ENCODE results near the gene RRP8.

The RRP8 gene

DNA sequence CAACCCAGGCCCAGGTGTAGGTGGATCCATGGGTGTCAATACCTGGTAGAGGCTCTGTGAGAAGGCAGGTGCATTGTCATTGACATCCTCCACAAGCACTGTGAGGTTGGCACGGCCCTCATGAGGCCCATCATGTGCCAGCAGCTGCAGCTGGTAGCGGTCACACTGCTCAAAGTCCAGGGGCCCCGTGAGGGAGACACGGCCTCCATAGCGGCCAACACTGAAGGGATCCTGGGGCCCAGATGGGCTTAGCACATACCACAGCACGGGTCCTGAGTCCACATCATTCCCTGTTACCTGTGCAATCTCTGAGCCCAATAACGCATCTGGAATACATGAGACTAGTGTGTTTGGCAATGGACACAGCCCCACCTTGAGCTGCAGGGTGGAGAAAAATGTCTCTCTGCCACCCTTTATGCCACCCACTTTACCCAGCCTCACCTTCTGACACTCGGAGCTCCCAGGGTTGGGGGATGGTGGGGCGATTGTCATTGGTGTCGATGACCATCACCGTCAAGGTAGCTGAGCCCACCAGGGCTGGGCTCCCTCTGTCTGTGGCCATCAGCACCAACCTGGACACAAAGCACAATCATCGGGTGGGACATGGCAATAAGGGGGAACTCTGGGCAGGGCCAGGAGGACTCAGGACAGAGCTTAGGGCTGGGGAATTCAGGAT, 21.9 kb upstream of the RRP8 start:
- Histone ChIP-seq H3K4me1 (ENCODE audit: control insufficient read depth in 1 of 2, insufficient read depth in 2 of 2, low read length in 2 of 2) (peaks cover 9 to 12% of the 10 kb centered on the region in 2 donors), H3K9me3 (ENCODE audit: control insufficient read depth in 1 of 2, low read length in 2 of 2) (no peaks in the 10 kb centered on the region), H3K9ac (ENCODE audit: low read depth in 1 of 2, low read length in 2 of 2) (no peak overlapping the region), H3K4me3 (ENCODE audit: low read depth in 1 of 2, low read length in 2 of 2) (no peak overlapping the region), H3K27ac (ENCODE audit: low read depth, low read length) (no peak overlapping the region), H3K36me3 (ENCODE audit: control insufficient read depth in 1 of 2, insufficient read depth in 2 of 2, low read length in 2 of 2) (peaks cover 11 to 38% of the 10 kb centered on the region in 2 donors), H3K27me3 (ENCODE audit: control insufficient read depth in 1 of 2, insufficient read depth in 2 of 2, low read length in 2 of 2) (no peaks in the 10 kb centered on the region)

DNA sequence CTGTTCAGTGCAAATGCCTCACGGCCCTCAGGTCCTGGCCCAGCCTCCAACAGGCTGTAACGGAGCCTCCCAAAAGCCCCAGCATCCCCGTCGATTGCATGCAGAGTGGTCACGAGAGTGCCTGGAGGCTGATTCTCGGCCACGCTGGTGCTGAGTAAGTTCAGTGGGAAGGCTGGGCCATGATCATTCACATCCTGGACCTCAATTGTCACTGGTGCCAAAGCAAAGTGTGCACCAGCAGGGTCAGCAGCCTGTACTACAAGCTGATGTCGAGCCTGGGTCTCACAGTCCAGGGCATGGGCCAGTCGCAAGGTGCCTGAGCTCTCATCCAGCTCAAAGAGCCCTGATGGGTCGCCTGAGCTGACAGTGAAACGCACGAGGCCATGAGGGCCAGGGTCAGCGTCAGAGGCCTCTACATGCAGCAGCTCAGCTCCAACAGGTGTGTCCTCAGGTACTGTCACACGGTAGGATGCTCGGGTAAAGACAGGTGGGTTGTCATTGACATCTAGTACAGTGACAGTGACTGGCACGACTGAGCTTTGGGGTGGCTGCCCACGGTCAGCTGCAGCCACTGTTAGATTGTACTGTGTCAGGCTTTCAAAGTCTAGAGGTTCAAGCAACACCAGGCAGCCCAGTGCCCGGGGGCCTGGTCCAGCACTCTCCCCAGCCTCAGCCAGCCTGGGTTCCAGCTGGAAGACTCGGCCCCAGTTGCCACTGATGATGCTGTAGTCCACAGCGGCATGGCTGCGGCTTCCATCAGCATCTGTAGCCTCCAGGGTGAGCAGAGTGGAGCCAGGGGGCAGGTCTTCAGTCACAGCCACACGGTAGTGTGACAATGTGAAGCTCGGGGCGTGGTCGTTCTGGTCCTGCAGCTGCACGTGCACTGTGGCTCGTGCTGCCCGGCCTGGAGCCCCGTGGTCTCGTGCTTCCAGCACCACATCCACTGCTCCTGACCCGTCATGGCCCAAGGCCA, 20.3 kb upstream of the RRP8 start:
- peaks cover 11 to 33% of the 10 kb centered on the region in 2 donors for H3K36me3 ChIP-seq (ENCODE audit: control insufficient read depth in 1 of 2, insufficient read depth in 2 of 2, low read length in 2 of 2)
- H3K4me1 ChIP-seq (ENCODE audit: control insufficient read depth in 1 of 2, insufficient read depth in 2 of 2, low read length in 2 of 2), result peaks cover 10 to 15% of the 10 kb centered on the region in 2 donors
- no peak overlapping the region for H3K27ac ChIP-seq (ENCODE audit: low read depth, low read length)
- no peak overlapping the region for H3K9ac ChIP-seq (ENCODE audit: low read depth in 1 of 2, low read length in 2 of 2)
- no peaks in the 10 kb centered on the region for H3K9me3 ChIP-seq (ENCODE audit: control insufficient read depth in 1 of 2, low read length in 2 of 2)
- no peaks in the 10 kb centered on the region for H3K27me3 ChIP-seq (ENCODE audit: control insufficient read depth in 1 of 2, insufficient read depth in 2 of 2, low read length in 2 of 2)
- no peak overlapping the region for H3K4me3 ChIP-seq (ENCODE audit: low read depth in 1 of 2, low read length in 2 of 2)

DNA sequence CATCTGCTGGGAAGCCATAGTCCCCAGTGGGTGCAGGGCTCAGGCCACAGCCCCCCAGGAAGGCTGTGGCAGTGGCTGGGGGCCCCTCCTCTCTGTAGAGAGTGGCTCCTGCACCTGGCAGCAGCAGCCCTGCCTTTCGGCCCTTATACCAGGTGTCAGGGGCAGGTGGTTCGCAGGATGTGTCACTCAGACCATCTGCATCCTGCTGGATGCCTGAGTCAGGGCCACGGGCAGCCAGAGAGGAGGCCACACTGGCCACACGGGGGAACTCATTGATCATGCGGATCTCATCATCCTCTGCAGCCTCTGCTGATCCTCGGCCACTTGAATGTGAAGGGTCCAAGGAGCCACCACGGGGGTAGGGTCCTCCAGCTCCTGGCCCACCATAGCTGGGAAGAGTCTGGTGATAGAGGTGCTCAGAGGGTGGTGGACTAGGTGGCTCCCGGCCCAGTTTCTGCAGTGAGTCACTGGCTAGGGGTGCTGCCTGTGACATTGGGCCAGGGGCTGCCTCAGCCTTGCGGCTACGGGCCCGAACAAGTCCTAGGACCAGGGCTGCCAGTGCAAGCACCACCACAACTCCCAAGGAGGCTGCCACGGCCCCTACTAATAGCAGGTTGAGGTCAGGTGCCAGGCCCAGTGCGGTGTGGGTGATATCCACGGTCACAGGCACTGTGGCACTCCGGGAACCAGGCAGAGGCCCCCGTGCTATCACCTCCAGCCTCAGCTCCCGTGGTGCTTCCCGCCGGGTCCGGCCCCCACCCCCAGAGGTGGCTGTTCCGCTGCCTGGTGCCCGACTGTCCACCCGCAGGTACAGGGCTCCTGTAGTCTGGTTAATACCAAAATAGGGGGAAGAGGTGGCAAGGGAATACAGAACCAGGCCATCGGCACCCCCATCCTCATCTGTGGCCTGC, 19.1 kb upstream of the RRP8 start:
- Histone ChIP-seq H3K27ac (ENCODE audit: low read depth, low read length) (no peak overlapping the region), H3K36me3 (ENCODE audit: control insufficient read depth in 1 of 2, insufficient read depth in 2 of 2, low read length in 2 of 2) (peaks cover 11 to 29% of the 10 kb centered on the region in 2 donors), H3K9me3 (ENCODE audit: control insufficient read depth in 1 of 2, low read length in 2 of 2) (no peaks in the 10 kb centered on the region), H3K27me3 (ENCODE audit: control insufficient read depth in 1 of 2, insufficient read depth in 2 of 2, low read length in 2 of 2) (no peaks in the 10 kb centered on the region), H3K4me1 (ENCODE audit: control insufficient read depth in 1 of 2, insufficient read depth in 2 of 2, low read length in 2 of 2) (peaks cover 17 to 19% of the 10 kb centered on the region in 2 donors), H3K4me3 (ENCODE audit: low read depth in 1 of 2, low read length in 2 of 2) (no peak overlapping the region), H3K9ac (ENCODE audit: low read depth in 1 of 2, low read length in 2 of 2) (no peak overlapping the region)

DNA sequence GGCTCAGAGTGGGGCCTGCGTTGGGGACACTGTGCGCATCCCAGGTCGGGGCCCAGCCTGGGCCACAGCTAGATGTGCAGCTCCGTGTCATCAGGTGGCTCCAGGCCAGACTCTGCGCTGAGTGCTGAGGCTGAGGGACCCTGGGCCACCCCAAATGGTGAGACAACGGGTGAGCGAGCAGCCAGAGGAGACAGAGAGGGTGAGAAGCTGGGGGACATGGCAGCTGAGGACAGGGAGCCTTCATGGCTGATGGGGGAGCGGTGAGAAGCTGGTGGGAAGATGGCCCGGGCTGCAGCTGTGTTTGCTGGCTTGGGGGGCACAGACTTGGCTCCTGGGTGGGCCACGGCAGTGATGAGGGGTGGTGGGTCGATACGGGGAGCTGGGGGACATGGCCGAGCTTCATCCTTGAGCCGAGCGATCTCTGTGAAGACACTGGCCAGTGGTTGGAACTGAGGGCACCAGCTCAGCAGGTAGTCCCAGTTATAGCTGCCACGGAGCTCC, 18.3 kb upstream of the RRP8 start:
- Histone ChIP-seq H3K9ac (ENCODE audit: low read depth in 1 of 2, low read length in 2 of 2) (no peak overlapping the region), H3K27ac (ENCODE audit: low read depth, low read length) (no peak overlapping the region), H3K9me3 (ENCODE audit: control insufficient read depth in 1 of 2, low read length in 2 of 2) (no peaks in the 10 kb centered on the region), H3K27me3 (ENCODE audit: control insufficient read depth in 1 of 2, insufficient read depth in 2 of 2, low read length in 2 of 2) (no peaks in the 10 kb centered on the region), H3K4me1 (ENCODE audit: control insufficient read depth in 1 of 2, insufficient read depth in 2 of 2, low read length in 2 of 2) (peaks cover 16 to 17% of the 10 kb centered on the region in 2 donors), H3K36me3 (ENCODE audit: control insufficient read depth in 1 of 2, insufficient read depth in 2 of 2, low read length in 2 of 2) (peaks cover 11 to 26% of the 10 kb centered on the region in 2 donors), H3K4me3 (ENCODE audit: low read depth in 1 of 2, low read length in 2 of 2) (no peak overlapping the region)

DNA sequence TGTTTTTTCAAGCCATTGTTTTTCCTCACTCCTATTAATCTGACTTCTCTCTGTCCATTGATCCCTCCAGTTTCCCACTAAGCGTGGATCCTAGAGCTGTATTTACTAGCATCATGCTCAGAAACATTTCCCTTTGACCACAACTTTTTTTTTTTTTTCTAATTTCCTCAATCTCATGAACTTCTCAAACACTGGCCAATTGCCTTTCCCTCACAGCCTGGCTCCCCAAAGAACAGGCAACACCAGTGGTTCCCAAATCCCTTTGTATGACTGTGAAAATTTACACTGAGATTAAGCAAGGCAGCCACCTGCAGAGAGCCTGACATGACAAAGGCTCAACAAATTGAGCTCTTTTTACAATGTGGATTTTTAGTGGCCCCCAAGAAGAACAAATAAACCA, 17.2 kb upstream of the RRP8 start:
- Histone ChIP-seq H3K4me1 (ENCODE audit: control insufficient read depth in 1 of 2, insufficient read depth in 2 of 2, low read length in 2 of 2) (peaks cover 16 to 17% of the 10 kb centered on the region in 2 donors), H3K9me3 (ENCODE audit: control insufficient read depth in 1 of 2, low read length in 2 of 2) (no peaks in the 10 kb centered on the region), H3K36me3 (ENCODE audit: control insufficient read depth in 1 of 2, insufficient read depth in 2 of 2, low read length in 2 of 2) (peaks cover 9 to 26% of the 10 kb centered on the region in 2 donors), H3K27ac (ENCODE audit: low read depth, low read length) (no peak overlapping the region), H3K27me3 (ENCODE audit: control insufficient read depth in 1 of 2, insufficient read depth in 2 of 2, low read length in 2 of 2) (no peaks in the 10 kb centered on the region), H3K9ac (ENCODE audit: low read depth in 1 of 2, low read length in 2 of 2) (no peak overlapping the region), H3K4me3 (ENCODE audit: low read depth in 1 of 2, low read length in 2 of 2) (no peak overlapping the region)

DNA sequence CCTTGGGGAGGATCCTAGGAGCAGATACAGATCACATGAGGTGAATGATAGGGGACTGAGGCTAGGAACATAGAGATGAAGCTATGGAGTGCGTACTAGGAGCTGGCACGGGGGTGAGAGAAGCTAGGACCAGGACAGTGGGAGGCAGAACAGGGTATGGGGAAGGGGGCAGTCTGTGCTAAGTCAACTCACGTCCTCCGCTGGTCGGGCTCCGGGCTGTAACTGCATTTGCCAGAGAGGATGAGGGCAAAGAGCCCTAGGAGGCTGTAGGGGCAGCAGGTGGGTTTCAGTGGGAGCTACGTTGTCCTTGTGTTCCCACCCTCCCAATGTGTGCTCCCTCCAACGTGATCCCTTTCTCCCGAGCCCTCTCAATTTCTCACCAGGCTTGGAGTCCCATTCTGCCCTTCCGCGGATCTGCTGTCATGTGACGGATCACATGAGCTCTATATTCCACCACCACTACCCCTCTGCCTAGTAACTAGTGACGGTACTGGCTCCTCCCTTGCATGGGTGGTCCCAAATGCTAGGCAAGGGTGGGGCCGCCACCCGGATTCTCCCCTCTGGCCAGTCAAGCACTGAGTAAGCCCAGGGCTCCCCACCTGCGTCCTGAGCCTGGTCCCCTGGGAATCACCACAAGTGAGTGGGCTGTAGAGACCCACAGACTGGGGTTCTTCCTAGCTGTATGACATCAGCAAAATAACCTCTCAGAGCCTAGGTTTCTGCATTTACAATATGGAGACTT, 15.8 kb upstream of the RRP8 start, which contains the start of gene TPP1:
TSS of gene TPP1 (minus strand) at position 419 of the 742 bp plus-strand sequence. CDS start at position 397, 22 bp downstream.
- Histone ChIP-seq H3K9me3 (ENCODE audit: control insufficient read depth in 1 of 2, low read length in 2 of 2) (no peaks in the 10 kb centered on the region), H3K4me1 (ENCODE audit: control insufficient read depth in 1 of 2, insufficient read depth in 2 of 2, low read length in 2 of 2) (peaks cover 16 to 17% of the 10 kb centered on the region in 2 donors), H3K4me3 (ENCODE audit: low read depth in 1 of 2, low read length in 2 of 2) (peak within 1 kb of the TSS; percentile 94 to 96), H3K27ac (ENCODE audit: low read depth, low read length) (peak within 1 kb of the TSS; percentile 63), H3K9ac (ENCODE audit: low read depth in 1 of 2, low read length in 2 of 2) (peak within 1 kb of the TSS; percentile 91 to 95), H3K36me3 (ENCODE audit: control insufficient read depth in 1 of 2, insufficient read depth in 2 of 2, low read length in 2 of 2) (peaks cover 16 to 32% of the 10 kb centered on the region in 2 donors), H3K27me3 (ENCODE audit: control insufficient read depth in 1 of 2, insufficient read depth in 2 of 2, low read length in 2 of 2) (no peaks in the 10 kb centered on the region)

DNA sequence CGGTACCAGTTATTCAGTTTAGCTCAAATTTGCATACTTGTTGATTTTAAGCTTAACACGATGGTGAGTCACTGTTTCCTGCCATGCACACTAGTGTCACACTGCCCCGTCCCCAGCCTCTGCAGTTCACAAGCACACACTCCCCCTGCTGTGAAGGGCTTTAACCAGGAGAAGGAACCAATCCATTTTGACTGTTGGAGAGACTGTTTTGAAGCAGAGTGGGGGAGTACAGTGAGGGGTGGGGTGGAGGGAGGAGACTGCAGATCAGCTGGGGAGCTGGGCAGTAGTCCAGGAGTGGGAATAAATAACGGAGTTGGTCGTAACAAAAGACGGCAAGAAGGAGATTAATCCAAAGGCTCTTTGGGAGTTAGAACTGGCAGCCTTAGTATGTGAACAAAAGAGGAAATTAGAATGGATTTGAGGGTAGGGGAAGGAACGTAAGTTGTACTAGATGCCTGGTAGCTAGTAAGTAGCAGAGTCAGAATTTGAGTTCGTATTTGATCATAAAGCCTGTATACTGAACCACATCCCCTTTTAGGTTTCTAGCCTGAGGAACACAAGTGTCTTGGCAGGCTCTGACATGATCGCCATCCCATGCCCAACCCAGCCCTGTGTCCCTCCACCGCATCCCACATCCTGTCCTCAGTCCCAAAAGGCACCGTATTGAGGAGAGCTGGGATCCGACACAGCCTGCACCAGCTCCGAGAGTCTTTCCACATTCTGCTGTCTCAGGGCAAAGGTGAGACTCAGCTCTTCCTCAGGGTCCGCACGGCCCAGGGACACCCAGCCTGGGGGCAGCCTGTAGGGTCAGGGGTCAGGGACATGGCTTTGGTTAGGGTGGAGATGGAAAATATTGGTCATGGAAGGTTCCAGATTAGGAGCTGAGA, 14.9 kb upstream of the RRP8 start:
- H3K4me3 ChIP-seq (ENCODE audit: low read depth in 1 of 2, low read length in 2 of 2), result peak overlapping the region; percentile 94 to 96
- H3K4me1 ChIP-seq (ENCODE audit: control insufficient read depth in 1 of 2, insufficient read depth in 2 of 2, low read length in 2 of 2), result peaks cover 17 to 20% of the 10 kb centered on the region in 2 donors
- H3K27me3 ChIP-seq (ENCODE audit: control insufficient read depth in 1 of 2, insufficient read depth in 2 of 2, low read length in 2 of 2), result no peaks in the 10 kb centered on the region
- no peaks in the 10 kb centered on the region for H3K9me3 ChIP-seq (ENCODE audit: control insufficient read depth in 1 of 2, low read length in 2 of 2)
- peak overlapping the region; percentile 91 to 95 for H3K9ac ChIP-seq (ENCODE audit: low read depth in 1 of 2, low read length in 2 of 2)
- H3K36me3 ChIP-seq (ENCODE audit: control insufficient read depth in 1 of 2, insufficient read depth in 2 of 2, low read length in 2 of 2), result peaks cover 20 to 30% of the 10 kb centered on the region in 2 donors
- peak overlapping the region; percentile 63 for H3K27ac ChIP-seq (ENCODE audit: low read depth, low read length)

DNA sequence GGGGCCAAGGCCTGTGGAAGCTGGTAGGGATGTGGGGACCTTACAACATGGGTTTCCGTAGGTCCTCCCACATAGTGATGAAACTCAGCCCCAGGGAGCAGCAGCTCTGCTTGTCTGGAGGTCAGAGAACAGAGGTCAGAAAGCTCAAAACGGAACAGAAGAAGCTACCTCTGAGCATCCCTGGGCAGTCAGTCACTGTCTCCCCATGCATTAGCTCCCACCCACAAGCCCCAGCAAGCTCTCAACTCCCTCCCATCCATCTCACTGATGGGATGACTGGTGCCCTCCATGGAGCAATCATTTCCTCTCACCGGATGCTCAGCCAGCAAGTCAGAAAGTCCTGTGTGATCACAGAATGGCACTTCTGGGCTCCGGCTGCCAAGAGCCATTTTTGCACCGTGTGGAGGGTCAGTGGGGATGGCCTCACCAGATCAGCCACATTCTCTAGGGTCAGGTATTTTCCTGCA, 13.9 kb upstream of the RRP8 start:
- peaks cover 20 to 30% of the 10 kb centered on the region in 2 donors for H3K36me3 ChIP-seq (ENCODE audit: control insufficient read depth in 1 of 2, insufficient read depth in 2 of 2, low read length in 2 of 2)
- peaks cover 27 to 29% of the 10 kb centered on the region in 2 donors for H3K4me1 ChIP-seq (ENCODE audit: control insufficient read depth in 1 of 2, insufficient read depth in 2 of 2, low read length in 2 of 2)
- peak overlapping the region in 1 of 2 donors; percentile 20 for H3K9ac ChIP-seq (ENCODE audit: low read depth in 1 of 2, low read length in 2 of 2)
- H3K27ac ChIP-seq (ENCODE audit: low read depth, low read length), result no peak overlapping the region
- no peaks in the 10 kb centered on the region for H3K9me3 ChIP-seq (ENCODE audit: control insufficient read depth in 1 of 2, low read length in 2 of 2)
- H3K4me3 ChIP-seq (ENCODE audit: low read depth in 1 of 2, low read length in 2 of 2), result peak overlapping the region; percentile 94 to 96
- no peaks in the 10 kb centered on the region for H3K27me3 ChIP-seq (ENCODE audit: control insufficient read depth in 1 of 2, insufficient read depth in 2 of 2, low read length in 2 of 2)
